ENCODE data around the gene SV2B. TPM values are rescaled to one million over a fixed set of nuclear protein-coding genes. Genes with fewer than 3 reads are reported as not detected.

Gene SV2B
- total RNA-seq, 1 experiment from 2014 or later, result 3.9 TPM

DNA sequence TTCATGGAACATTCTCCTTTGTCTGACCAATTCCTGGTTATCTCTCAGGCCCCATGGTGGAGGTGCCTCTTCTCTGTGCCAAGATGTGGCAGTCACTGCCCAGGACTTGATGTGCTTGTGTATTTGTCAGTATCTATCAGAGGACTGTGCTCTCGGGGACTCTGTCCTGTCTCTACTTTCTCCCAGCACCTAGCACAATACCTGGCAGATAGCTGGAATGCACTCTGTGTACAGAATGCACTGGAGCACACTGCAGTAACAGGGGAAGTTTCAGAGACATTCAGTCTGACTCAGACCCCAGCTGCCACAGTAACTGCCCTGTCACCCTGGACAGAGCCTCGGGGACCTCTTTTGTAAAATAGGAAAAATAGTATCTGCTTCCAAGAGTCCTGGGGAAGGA, 34.6 kb upstream of the SV2B start:
- intact Hi-C loops (cut with micrococcal nuclease; ENCODE audit: unreplicated experiment), result no loop called here
- POLR2A ChIA-PET (ENCODE audit: low non-redundant PET), result no interaction called here
- Histone ChIP-seq H3K36me3 (ENCODE audit: insufficient read depth, low read length, poor library complexity, severe bottlenecking) (no peaks in the 10 kb centered on the region), H3K9me3 (ENCODE audit: low read depth, low read length, poor library complexity, severe bottlenecking) (no peaks in the 10 kb centered on the region), H3K27me3 (replicated peaks; ENCODE audit: insufficient read depth, low read depth, low read length, poor library complexity) (no peaks in the 10 kb centered on the region), H3K4me1 (ENCODE audit: insufficient read depth, low read length, poor library complexity, severe bottlenecking) (no peaks in the 10 kb centered on the region), H3K27ac (ENCODE audit: low read depth, low read length, poor library complexity, severe bottlenecking) (no peak overlapping the region), H3K4me3 (ENCODE audit: low read depth, low read length, poor library complexity, severe bottlenecking) (no peak overlapping the region)
- CTCF ChIA-PET, result no interaction called here
- no peak for DNase-seq (ENCODE audit: low spot score)
- no TSS peak for BruUV-seq (replicated peaks)
- TF ChIP-seq CTCF (conservative IDR thresholded peaks at IDR 0.05; ENCODE audit: low read depth, low read length) (no peak), EZH2 (IDR thresholded peaks at IDR 0.05; ENCODE audit: borderline replicate concordance, low read depth, low read length, poor library complexity, severe bottlenecking) (no peak)

DNA sequence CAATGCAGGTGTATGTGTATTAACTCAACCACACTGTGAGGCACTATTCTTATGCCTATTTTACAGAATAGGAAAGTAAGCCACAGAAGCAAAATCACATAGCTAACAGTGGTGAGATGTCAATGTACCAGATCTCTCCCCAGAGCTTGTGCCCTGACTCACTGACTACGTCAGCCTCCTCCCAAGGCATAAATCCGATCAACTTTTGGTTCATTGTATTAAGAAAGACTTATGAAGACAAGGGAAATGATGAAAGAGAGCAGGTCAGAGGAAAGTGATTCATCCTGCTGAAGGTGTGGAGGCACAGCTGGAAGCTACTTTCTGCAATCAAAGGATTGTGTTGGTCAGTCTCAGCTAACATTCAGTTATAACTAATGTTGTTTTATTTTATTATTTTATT, 33.0 kb upstream of the SV2B start:
- TF ChIP-seq CTCF (conservative IDR thresholded peaks at IDR 0.05; ENCODE audit: low read depth, low read length) (no peak), EZH2 (IDR thresholded peaks at IDR 0.05; ENCODE audit: borderline replicate concordance, low read depth, low read length, poor library complexity, severe bottlenecking) (no peak)
- ChIA-PET CTCF (no interaction called here), POLR2A (ENCODE audit: low non-redundant PET) (no interaction called here)
- no peak overlapping the region for H3K4me3 ChIP-seq (ENCODE audit: low read depth, low read length, poor library complexity, severe bottlenecking)
- BruUV-seq (replicated peaks), result no TSS peak
- H3K27me3 ChIP-seq (replicated peaks; ENCODE audit: insufficient read depth, low read depth, low read length, poor library complexity), result no peaks in the 10 kb centered on the region
- no peaks in the 10 kb centered on the region for H3K9me3 ChIP-seq (ENCODE audit: low read depth, low read length, poor library complexity, severe bottlenecking)
- intact Hi-C loops (cut with micrococcal nuclease; ENCODE audit: unreplicated experiment), result no loop called here
- no peaks in the 10 kb centered on the region for H3K36me3 ChIP-seq (ENCODE audit: insufficient read depth, low read length, poor library complexity, severe bottlenecking)
- H3K4me1 ChIP-seq (ENCODE audit: insufficient read depth, low read length, poor library complexity, severe bottlenecking), result no peaks in the 10 kb centered on the region
- no peak for DNase-seq (ENCODE audit: low spot score)
- H3K27ac ChIP-seq (ENCODE audit: low read depth, low read length, poor library complexity, severe bottlenecking), result no peak overlapping the region

GRCh38 chr15:91068436-91068835, 31.6 kb upstream of the SV2B start:
- no peak overlapping the region for H3K27ac ChIP-seq (ENCODE audit: low read depth, low read length, poor library complexity, severe bottlenecking)
- intact Hi-C loops (cut with micrococcal nuclease; ENCODE audit: unreplicated experiment), result no loop called here

More at GRCh38 chr15:91068436-91068835, 31.6 kb upstream of the SV2B start:
- Histone ChIP-seq H3K36me3 (ENCODE audit: insufficient read depth, low read length, poor library complexity, severe bottlenecking) (no peaks in the 10 kb centered on the region), H3K4me1 (ENCODE audit: insufficient read depth, low read length, poor library complexity, severe bottlenecking) (no peaks in the 10 kb centered on the region), H3K4me3 (ENCODE audit: low read depth, low read length, poor library complexity, severe bottlenecking) (no peak overlapping the region), H3K9me3 (ENCODE audit: low read depth, low read length, poor library complexity, severe bottlenecking) (no peaks in the 10 kb centered on the region), H3K27me3 (replicated peaks; ENCODE audit: insufficient read depth, low read depth, low read length, poor library complexity) (no peaks in the 10 kb centered on the region)
- BruUV-seq (replicated peaks), result no TSS peak
- no peak for DNase-seq (ENCODE audit: low spot score)
- ChIA-PET POLR2A (ENCODE audit: low non-redundant PET) (no interaction called here), CTCF (interaction anchor here (0.7 kb wide), 1 partner anchor 13 kb away, joined by 3 read pairs; no protein-coding TSS in a partner anchor)
- TF ChIP-seq CTCF (conservative IDR thresholded peaks at IDR 0.05; ENCODE audit: low read depth, low read length) (no peak), EZH2 (IDR thresholded peaks at IDR 0.05; ENCODE audit: borderline replicate concordance, low read depth, low read length, poor library complexity, severe bottlenecking) (no peak)

All from A673 (cell line).